ENCODE data around the gene LCE1D.

The LCE1D gene

GRCh38 chr1:152796421-152796820 is at the start of gene LCE1D:
Gene LCE1D, plus strand, starts transcription at chr1:152796721. Its CDS starts 1,074 bp downstream, at chr1:152797795.
- FAIRE-seq (no peak), DNase-seq (ENCODE audit: low spot score) (no peak)

GRCh38 chr1:152747831-152748230 is 48.7 kb upstream of the LCE1D start:
- no peak for DNase-seq (ENCODE audit: low spot score)
- FAIRE-seq = no peak

GRCh38 chr1:152752225-152752624 is 44.3 kb upstream of the LCE1D start:
- FAIRE-seq (no peak), DNase-seq (ENCODE audit: low spot score) (no peak)

GRCh38 chr1:152753586-152753985 is 42.9 kb upstream of the LCE1D start:
- no peak for DNase-seq (ENCODE audit: low spot score)
- no peak for FAIRE-seq

- DNase-seq (ENCODE audit: low spot score) = no peak
- FAIRE-seq = no peak
These were observed 39.6 kb upstream of the LCE1D start for GRCh38 chr1:152756872-152757271.

- FAIRE-seq (no peak), DNase-seq (ENCODE audit: low spot score) (no peak)
These were observed 38.8 kb upstream of the LCE1D start, which contains the start of gene KPRP for GRCh38 chr1:152757747-152758146. Gene KPRP, plus strand, starts transcription at chr1:152758025. Its CDS starts 1,564 bp downstream, at chr1:152759589.

- no peak for FAIRE-seq
- no peak for DNase-seq (ENCODE audit: low spot score)
These were observed 37.9 kb upstream of the LCE1D start for GRCh38 chr1:152758636-152759035.

GRCh38 chr1:152759453-152760173 is 36.9 kb upstream of the LCE1D start:
- FAIRE-seq (no peak), DNase-seq (ENCODE audit: low spot score) (no peak)

- DNase-seq (ENCODE audit: low spot score) (no peak), FAIRE-seq (no peak)
These were observed 35.9 kb upstream of the LCE1D start for GRCh38 chr1:152760551-152761190.

- DNase-seq (ENCODE audit: low spot score) (no peak), FAIRE-seq (no peak)
These were observed 34.8 kb upstream of the LCE1D start for GRCh38 chr1:152761609-152762213.

- FAIRE-seq = no peak
- DNase-seq (ENCODE audit: low spot score) = no peak
These were observed 27.5 kb upstream of the LCE1D start for GRCh38 chr1:152768847-152769533.

GRCh38 chr1:152770411-152770810 is 26.1 kb upstream of the LCE1D start:
- DNase-seq (ENCODE audit: low spot score) = no peak
- no peak for FAIRE-seq

- no peak for DNase-seq (ENCODE audit: low spot score)
These were observed 21.6 kb upstream of the LCE1D start, which contains the start of gene LCE1F for GRCh38 chr1:152774875-152775274. Gene LCE1F, plus strand, starts transcription at chr1:152775140. Its CDS starts 1,232 bp downstream, at chr1:152776372.

GRCh38 chr1:152776361-152776760 is 20.2 kb upstream of the LCE1D start:
- DNase-seq (ENCODE audit: low spot score) = no peak
- FAIRE-seq = no peak

More at GRCh38 chr1:152774875-152775274, 21.6 kb upstream of the LCE1D start, which contains the start of gene LCE1F:
- FAIRE-seq = no peak

- FAIRE-seq (no peak), DNase-seq (ENCODE audit: low spot score) (no peak)
These were observed 18.9 kb upstream of the LCE1D start for GRCh38 chr1:152777510-152778137.

GRCh38 chr1:152783095-152783494 is 13.4 kb upstream of the LCE1D start:
- DNase-seq (ENCODE audit: low spot score) = no peak
- FAIRE-seq = no peak

GRCh38 chr1:152786077-152786476 is 10.4 kb upstream of the LCE1D start, which contains the start of gene LCE1E:
Gene LCE1E, plus strand, starts transcription at chr1:152786257. Its CDS starts 1,043 bp downstream, at chr1:152787300.
- FAIRE-seq (no peak), DNase-seq (ENCODE audit: low spot score) (no peak)

- DNase-seq (ENCODE audit: low spot score) (no peak), FAIRE-seq (no peak)
These were observed 835 bp upstream of the LCE1D start for GRCh38 chr1:152795686-152796085.

- FAIRE-seq (no peak), DNase-seq (ENCODE audit: low spot score) (no peak)
These were observed 4.8 kb downstream of the LCE1D start for GRCh38 chr1:152801333-152801732.

- FAIRE-seq = no peak
These were observed 10.1 kb downstream of the LCE1D start, which contains the start of gene LCE1C for GRCh38 chr1:152806576-152806975. Gene LCE1C, minus strand, starts transcription at chr1:152806651. Its CDS starts 1,173 bp downstream, at chr1:152805478.

GRCh38 chr1:152811050-152811449 is 14.5 kb downstream of the LCE1D start:
- no peak for FAIRE-seq
- no peak for DNase-seq (ENCODE audit: low spot score)

More at GRCh38 chr1:152806576-152806975, 10.1 kb downstream of the LCE1D start, which contains the start of gene LCE1C:
- no peak for DNase-seq (ENCODE audit: low spot score)

Measured in RCC 7860 (cell line).